GM12878 (cell line): ENCODE data around the gene STEAP4. TPM values are rescaled to one million over a fixed set of nuclear protein-coding genes. Genes with fewer than 3 reads are reported as not detected.
"Not testable (repeated sequence)": the region's sequence is repeated elsewhere in the genome, so short reads cannot be mapped to it uniquely, and the experiment has no call there.

Experiments used
- ATAC-seq: fragments of 200-7000 bp; cut with Tn5 transposase; 3 replicates; pipeline ENCODE4 v1.9.1; 2020; ENCODE audit warnings: mild to moderate bottlenecking, moderate library complexity
- BruUV-seq: library from RNA; stranded (reverse); fragments of 400-500 nt; replicated peaks from 2 replicates; lab custom pipeline; 2021; lab: Mats Ljungman, UMichigan
- CTCF ChIA-PET: fragments of 300-600 bp; sonication (Branson Sonifier 250); formaldehyde crosslinking; extraction: SDS; loops from one replicate; lab custom pipeline; 2021; ENCODE audit warnings: inconsistent platforms; lab: Yijun Ruan, JAX
- POLR2A ChIA-PET: fragments of 350-600 bp; formaldehyde crosslinking; extraction: SDS; loops from one replicate; lab custom pipeline; 2021; ENCODE audit warnings: inconsistent platforms; lab: Charles Lee
- RAD21 ChIA-PET: fragments of 300-600 bp; sonication (Branson Sonifier 250); formaldehyde crosslinking; loops from one replicate; lab custom pipeline; 2023; ENCODE audit warnings: antibody characterized with exemption; ENCODE audit not compliant: unreplicated experiment; lab: Charles Lee
- SMC1A ChIA-PET: fragments of 300-600 bp; sonication (Branson Sonifier 250); formaldehyde crosslinking; loops from one replicate; lab custom pipeline; 2023; ENCODE audit not compliant: unreplicated experiment, uncharacterized antibody; lab: Charles Lee
- DNase-seq: peaks from one replicate; pipeline ENCODE4 v3.0.0-alpha.2; 2011; ENCODE audit warnings: low read depth, low spot score
- FAIRE-seq: peaks from 3 replicates; lab custom pipeline; 2011; peaks lifted over from hg19 to GRCh38; lab: Jason Lieb, UNC
- H2AFZ ChIP-seq: 2 replicates; pipeline ENCODE4 v1.6.0; 2011; ENCODE audit warnings: low read depth, low read length, control low read depth; ENCODE audit not compliant: control insufficient read depth
- H3K27ac ChIP-seq: 2 replicates; pipeline ENCODE4 v1.5.1; 2011; ENCODE audit warnings: control low read depth; ENCODE audit not compliant: control insufficient read depth, insufficient read depth
- H3K27me3 ChIP-seq, 2 experiments: replicated peaks in 1 of 2; 2 replicates each; pipeline versions ENCODE4 v1.6.0 to v1.6.1; 2011; ENCODE audit warnings: low read length in 1 of 2; ENCODE audit not compliant: control insufficient read depth in 2 of 2, insufficient read depth in 2 of 2
- H3K36me3 ChIP-seq, 2 experiments: 2 replicates each; pipeline ENCODE4 v1.5.1; 2011; ENCODE audit warnings: low read length in 1 of 2; ENCODE audit not compliant: control insufficient read depth in 2 of 2, insufficient read depth in 2 of 2
- H3K4me1 ChIP-seq: 2 replicates; pipeline ENCODE4 v1.6.1; 2011; ENCODE audit warnings: mild to moderate bottlenecking, low read length, moderate library complexity, mixed read lengths; ENCODE audit not compliant: control insufficient read depth, insufficient read depth
- H3K4me2 ChIP-seq: 2 replicates; pipeline ENCODE4 v1.6.0; 2011; ENCODE audit warnings: control low read depth; ENCODE audit not compliant: control insufficient read depth, insufficient read depth
- H3K4me3 ChIP-seq: fragments of 200-600 bp; sonication (generic); 2 replicates; pipeline ENCODE4 v1.5.1; 2016
- H3K79me2 ChIP-seq: 2 replicates; pipeline ENCODE4 v1.6.0; 2011; ENCODE audit warnings: low read length; ENCODE audit not compliant: control insufficient read depth, insufficient read depth
- H3K9ac ChIP-seq: 2 replicates; pipeline ENCODE4 v1.8.0; 2011; ENCODE audit warnings: low read length, control low read depth, mixed read lengths; ENCODE audit not compliant: control insufficient read depth, insufficient read depth
- H3K9me3 ChIP-seq: replicated peaks from 3 replicates; pipeline ENCODE4 v1.5.1; 2011; ENCODE audit warnings: mild to moderate bottlenecking, low read length; ENCODE audit not compliant: control insufficient read depth, insufficient read depth
- H4K20me1 ChIP-seq: 2 replicates; pipeline ENCODE4 v1.6.0; 2011; ENCODE audit not compliant: control insufficient read depth, insufficient read depth
- CBX5 ChIP-seq: sonication (generic); IDR thresholded peaks from 2 replicates; pipeline ENCODE4 v1.6.1; 2016; ENCODE audit warnings: low read depth, moderate library complexity, mild to moderate bottlenecking, inconsistent platforms
- JUND ChIP-seq: IDR thresholded peaks from 2 replicates; pipeline ENCODE4 v1.6.1; 2012; ENCODE audit warnings: low read depth, mild to moderate bottlenecking, low read length, improper control_type of control experiment, moderate library complexity
- NRF1 ChIP-seq: conservative IDR thresholded peaks from 2 replicates; pipeline ENCODE4 v1.6.1; 2011; ENCODE audit warnings: mild to moderate bottlenecking, low read depth, low read length, improper control_type of control experiment
- POU2F2 ChIP-seq: IDR thresholded peaks from 3 replicates; pipeline ENCODE4 v1.6.1; 2011; ENCODE audit warnings: low read depth, mild to moderate bottlenecking, low read length, borderline replicate concordance
- RB1 ChIP-seq: fragments of 450-650 bp; formaldehyde crosslinking; IDR thresholded peaks from 2 replicates; pipeline ENCODE4 v1.6.1; 2017; ENCODE audit warnings: mild to moderate bottlenecking, borderline replicate concordance
- RCOR1 ChIP-seq: conservative IDR thresholded peaks from 2 replicates; pipeline ENCODE4 v1.6.1; 2012; ENCODE audit warnings: low read depth, low read length, improper control_type of control experiment
- TBL1XR1 ChIP-seq: IDR thresholded peaks from 2 replicates; pipeline ENCODE4 v1.6.1; 2012; ENCODE audit warnings: low read depth, low read length, improper control_type of control experiment
- ZBED1 ChIP-seq: IDR thresholded peaks from 2 replicates; pipeline ENCODE4 v1.6.1; 2016; ENCODE audit warnings: borderline replicate concordance
- ZNF24 ChIP-seq: fragments of 450-650 bp; IDR thresholded peaks from 2 replicates; pipeline ENCODE4 v1.6.1; 2017; ENCODE audit warnings: antibody characterized with exemption, mild to moderate bottlenecking
- WGBS: methylation state at CpG from one replicate; pipeline ENCODE4 v1.1.6; 2016; ENCODE audit warnings: low lambda C conversion rate; ENCODE audit not compliant: insufficient replicate concordance, insufficient coverage; ENCODE audit errors: missing lambda C conversion rate; 5-methylcytosine and 5-hydroxymethylcytosine counted together
- in situ Hi-C: fragments of 300-500 bp; cut with MboI; formaldehyde crosslinking; loops from 9 replicates; pipeline ENCODE4 v1.14.3; 2018; ENCODE audit warnings: mixed read lengths
- intact Hi-C: fragments of 100-400 bp; cut with micrococcal nuclease; formaldehyde crosslinking; loops from one replicate; pipeline ENCODE4 v1.14.2; 2022; ENCODE audit not compliant: unreplicated experiment
- polyA plus RNA-seq, 11 experiments: library from polyadenylated mRNA; depleted of rRNA in 4 of 11; unstranded in 6 of 11; stranded (reverse) in 5 of 11; fragments of >200 nt; fragmentation: Nextera tagmentation in 4 of 11; fragmentation: Illumina TruSeq in 1 of 11; extraction: Ambion mirVana in 4 of 11; extraction: Trizol in 1 of 11; gene quantifications; 1 replicate in 1 of 11; 2 replicates in 10 of 11; pipeline versions ENCODE4 v1.2.1 to v1.2.3, GENCODE V29; 2011 to 2016; ENCODE audit warnings: inconsistent platforms in 2 of 11, missing spikeins in 2 of 11, low read depth in 1 of 11
- total RNA-seq, 4 experiments: library from RNA; depleted of rRNA in 3 of 4; stranded (reverse); fragments of >200 nt in 3 of 4; fragmentation: Illumina TruSeq in 1 of 4; extraction: Trizol in 1 of 4; gene quantifications; 2 replicates each; pipeline versions ENCODE4 v1.2.1 to v1.2.3, GENCODE V29; 2013 to 2021

Gene STEAP4
- total and polyA plus RNA-seq, 10 of the 15 experiments (the other 5 are each of a cell fraction or from before 2014, with no cell fraction given), result 0.13 TPM; not detected in 9

- H2AFZ ChIP-seq, ATAC-seq, H3K4me3 ChIP-seq, BruUV-seq, SMC1A ChIA-PET, H3K27ac ChIP-seq, H3K79me2 ChIP-seq, H3K4me2 ChIP-seq, H3K9me3 ChIP-seq, intact Hi-C loops, H3K36me3 ChIP-seq, H3K27me3 ChIP-seq, in situ Hi-C loops, FAIRE-seq, DNase-seq, H3K4me1 ChIP-seq, H3K9ac ChIP-seq, H4K20me1 ChIP-seq: not testable (repeated sequence)
- ChIA-PET POLR2A (interaction anchor here (0.7 kb wide), 1 partner anchor 148 kb away, joined by 5 read pairs; no protein-coding TSS in a partner anchor), RAD21 (interaction anchor here (0.6 kb wide), 1 partner anchor 66 kb away, joined by 4 read pairs; no protein-coding TSS in a partner anchor), CTCF (interaction anchor here (0.6 kb wide), 1 partner anchor 1063 kb away, joined by 3 read pairs; no protein-coding TSS in a partner anchor)
- WGBS, result 12% methylated on average over 3 of the region's 3 CpGs
These were observed 41.7 kb downstream of the STEAP4 start for GRCh38 chr7:88264987-88265386.

- Histone ChIP-seq H3K27me3 (no peaks in the 10 kb centered on the region), H3K4me2 (no peak overlapping the region), H3K4me1 (no peaks in the 10 kb centered on the region), H4K20me1 (no peaks in the 10 kb centered on the region), H3K9ac (no peak overlapping the region), H3K9me3 (no peaks in the 10 kb centered on the region; the same call in 2 of the 3 replicates), H3K79me2 (no peaks in the 10 kb centered on the region), H2AFZ (no peak overlapping the region), H3K36me3 (no peaks in the 10 kb centered on the region), H3K4me3 (no peak overlapping the region), H3K27ac (no peak overlapping the region)
- DNase-seq (no peak), FAIRE-seq (no peak), ATAC-seq (no peak)
- in situ Hi-C loops (no loop called here), intact Hi-C loops (no loop called here)
- WGBS, result 26% methylated on average over 4 of the region's 4 CpGs
- ChIA-PET RAD21 (no interaction called here), CTCF (no interaction called here), POLR2A (no interaction called here), SMC1A (no interaction called here)
- no peak for TF ChIP-seq JUND
- TF ChIP-seq ZNF24, result no peak
- no peak for TF ChIP-seq NRF1
- no peak for TF ChIP-seq TBL1XR1
- no peak for TF ChIP-seq RCOR1
- no peak for TF ChIP-seq CBX5
- TF ChIP-seq POU2F2, result no peak
- no peak for TF ChIP-seq ZBED1
- no peak for TF ChIP-seq RB1
- BruUV-seq, result no TSS peak
These were observed 44.1 kb downstream of the STEAP4 start for GRCh38 chr7:88262562-88262961.
